Activated CD8-positive, alpha-beta T cell treated with anti-CD3 and anti-CD28 coated beads for 36 hours (primary cell): ENCODE data around the gene TSHZ1. TPM values are rescaled to one million over a fixed set of nuclear protein-coding genes. Genes with fewer than 3 reads are reported as not detected.

Experiments
- ATAC-seq: fragments of 200-7000 bp; cut with Tn5 transposase; one replicate; pipeline ENCODE4 v1.10.0; 2021; ENCODE audit warnings: mild to moderate bottlenecking, moderate library complexity
- CTCF ChIA-PET: fragments of 350-600 bp; sonication (Branson Sonifier 250); formaldehyde crosslinking; loops from one replicate; lab custom pipeline; 2021; ENCODE audit warnings: antibody characterized with exemption; lab: Charles Lee
- POLR2A ChIA-PET: fragments of 350-600 bp; sonication (Branson Sonifier 250); formaldehyde crosslinking; loops from one replicate; lab custom pipeline; 2021; ENCODE audit warnings: antibody characterized with exemption; lab: Charles Lee
- DNase-seq: peaks from one replicate; pipeline ENCODE4 v3.0.0-alpha.2; 2020
- H3K27ac Mint-ChIP-seq: one replicate; pipeline ENCODE4 v1.8.0; 2021; ENCODE audit warnings: mild to moderate bottlenecking, mixed read lengths
- H3K27me3 Mint-ChIP-seq: one replicate; pipeline ENCODE4 v1.8.0; 2021; ENCODE audit warnings: mixed read lengths
- H3K36me3 Mint-ChIP-seq: one replicate; pipeline ENCODE4 v1.8.0; 2021; ENCODE audit warnings: low read depth, mixed read lengths
- H3K4me1 Mint-ChIP-seq: one replicate; pipeline ENCODE4 v1.8.0; 2021; ENCODE audit warnings: low read depth, mixed read lengths
- H3K4me3 Mint-ChIP-seq: one replicate; pipeline ENCODE4 v1.8.0; 2021; ENCODE audit warnings: mild to moderate bottlenecking, moderate library complexity, mixed read lengths
- H3K9me3 Mint-ChIP-seq: one replicate; pipeline ENCODE4 v1.8.0; 2021; ENCODE audit warnings: mixed read lengths
- intact Hi-C: fragments of 100-400 bp; cut with micrococcal nuclease; formaldehyde crosslinking; loops from one replicate; pipeline ENCODE4 v1.10.0; 2022
- total RNA-seq, 2 experiments: library from RNA; stranded (reverse); gene quantifications; one replicate each; pipeline ENCODE4 v1.2.3, GENCODE V29; 2021
- TF ChIP-seq, protein P1 (sequence below): fragments of 200-600 bp; IDR thresholded peaks from one replicate; pipeline ENCODE4 v1.8.0; 2022; ENCODE audit warnings: antibody characterized with exemption, mild to moderate bottlenecking

Gene TSHZ1
- total RNA-seq, 2 experiments from 2014 or later, result 10.8 to 11.0 TPM

GRCh38 chr18:75253043-75253442 is 42.4 kb downstream of the TSHZ1 start:
- peaks cover 65% of the 10 kb centered on the region for H3K4me1 Mint-ChIP-seq
- DNase-seq, result no peak
- CTCF ChIA-PET, result no interaction called here
- POLR2A ChIA-PET, result interaction anchor here (0.7 kb wide), 1 partner anchor 279 kb away, joined by 3 read pairs; no protein-coding TSS in a partner anchor
- H3K9me3 Mint-ChIP-seq, result no peaks in the 10 kb centered on the region
- no peaks in the 10 kb centered on the region for H3K27me3 Mint-ChIP-seq
- no peak overlapping the region for H3K4me3 Mint-ChIP-seq
- H3K36me3 Mint-ChIP-seq, result no peaks in the 10 kb centered on the region
- no peak overlapping the region for H3K27ac Mint-ChIP-seq
- TF ChIP-seq, protein P1, sequence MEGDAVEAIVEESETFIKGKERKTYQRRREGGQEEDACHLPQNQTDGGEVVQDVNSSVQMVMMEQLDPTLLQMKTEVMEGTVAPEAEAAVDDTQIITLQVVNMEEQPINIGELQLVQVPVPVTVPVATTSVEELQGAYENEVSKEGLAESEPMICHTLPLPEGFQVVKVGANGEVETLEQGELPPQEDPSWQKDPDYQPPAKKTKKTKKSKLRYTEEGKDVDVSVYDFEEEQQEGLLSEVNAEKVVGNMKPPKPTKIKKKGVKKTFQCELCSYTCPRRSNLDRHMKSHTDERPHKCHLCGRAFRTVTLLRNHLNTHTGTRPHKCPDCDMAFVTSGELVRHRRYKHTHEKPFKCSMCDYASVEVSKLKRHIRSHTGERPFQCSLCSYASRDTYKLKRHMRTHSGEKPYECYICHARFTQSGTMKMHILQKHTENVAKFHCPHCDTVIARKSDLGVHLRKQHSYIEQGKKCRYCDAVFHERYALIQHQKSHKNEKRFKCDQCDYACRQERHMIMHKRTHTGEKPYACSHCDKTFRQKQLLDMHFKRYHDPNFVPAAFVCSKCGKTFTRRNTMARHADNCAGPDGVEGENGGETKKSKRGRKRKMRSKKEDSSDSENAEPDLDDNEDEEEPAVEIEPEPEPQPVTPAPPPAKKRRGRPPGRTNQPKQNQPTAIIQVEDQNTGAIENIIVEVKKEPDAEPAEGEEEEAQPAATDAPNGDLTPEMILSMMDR, result no peak
- ATAC-seq, result no peak
- intact Hi-C loops, result no loop called here

DNA sequence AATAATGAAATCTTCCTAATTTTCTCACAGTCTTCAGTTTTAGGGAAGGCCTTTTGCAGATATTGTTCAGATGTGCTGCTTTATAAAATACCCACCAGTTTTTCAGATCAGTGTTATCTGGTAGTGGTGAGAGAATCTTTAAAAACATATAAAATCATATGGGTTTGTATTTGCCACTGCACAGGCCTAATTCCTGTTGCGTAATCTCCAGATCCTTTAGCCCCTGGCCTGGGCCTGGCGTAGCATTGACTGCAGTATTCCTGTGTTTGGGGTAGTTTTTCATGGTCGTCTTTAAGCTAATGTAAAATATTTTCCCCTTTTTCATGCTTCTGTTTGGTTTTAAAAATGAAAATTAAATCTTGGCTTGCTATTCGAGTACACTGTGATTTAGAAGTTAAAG is 43.2 kb downstream of the TSHZ1 start:
- CTCF ChIA-PET, result no interaction called here
- Mint-ChIP-seq H3K4me3 (no peak overlapping the region), H3K9me3 (no peaks in the 10 kb centered on the region), H3K4me1 (peaks cover 58% of the 10 kb centered on the region), H3K27ac (no peak overlapping the region), H3K36me3 (no peaks in the 10 kb centered on the region), H3K27me3 (no peaks in the 10 kb centered on the region)
- TF ChIP-seq, protein P1, result no peak
- ATAC-seq (no peak), DNase-seq (no peak)
- POLR2A ChIA-PET, result no interaction called here
- intact Hi-C loops, result no loop called here

GRCh38 chr18:75255094-75255493 is 44.5 kb downstream of the TSHZ1 start:
- no peak for ATAC-seq
- no peak for DNase-seq
- Mint-ChIP-seq H3K27ac (no peak overlapping the region), H3K4me1 (peaks cover 54% of the 10 kb centered on the region), H3K9me3 (no peaks in the 10 kb centered on the region), H3K4me3 (no peak overlapping the region), H3K36me3 (no peaks in the 10 kb centered on the region), H3K27me3 (no peaks in the 10 kb centered on the region)
- ChIA-PET CTCF (interaction anchor here (1.2 kb wide), 1 partner anchor 12 kb away, joined by 3 read pairs; no protein-coding TSS in a partner anchor), POLR2A (interaction anchor here (1.1 kb wide), 1 partner anchor 9 kb away, joined by 3 read pairs; no protein-coding TSS in a partner anchor)
- intact Hi-C loops, result no loop called here
- TF ChIP-seq, protein P1, result no peak

DNA sequence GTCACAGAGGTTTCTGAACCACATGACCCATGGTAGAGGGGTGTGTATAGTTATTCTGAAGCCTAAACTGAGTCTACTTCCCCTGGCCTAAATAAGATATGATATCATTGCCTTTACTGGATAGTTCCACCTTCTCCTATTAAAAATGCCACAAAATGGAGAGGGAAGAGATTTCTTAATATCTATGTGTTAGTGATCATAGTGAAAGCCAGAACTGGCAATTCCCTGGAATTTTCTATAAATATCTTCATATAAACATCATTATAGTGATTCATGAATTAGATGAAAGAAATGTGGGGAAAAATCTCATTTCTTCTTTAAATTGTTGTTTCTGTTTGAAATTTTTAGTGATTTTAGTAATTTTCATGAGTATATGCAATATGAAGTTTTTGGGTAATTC is 45.8 kb downstream of the TSHZ1 start:
- Mint-ChIP-seq H3K27ac (no peak overlapping the region), H3K4me1 (peaks cover 54% of the 10 kb centered on the region)

GRCh38 chr18:75257605-75258004 is 47.0 kb downstream of the TSHZ1 start:
- intact Hi-C loops, result no loop called here
- Mint-ChIP-seq H3K27ac (no peak overlapping the region), H3K4me1 (peaks cover 57% of the 10 kb centered on the region), H3K36me3 (peaks cover 1% of the 10 kb centered on the region), H3K27me3 (no peaks in the 10 kb centered on the region), H3K9me3 (no peaks in the 10 kb centered on the region), H3K4me3 (no peak overlapping the region)
- TF ChIP-seq, protein P1, result no peak
- POLR2A ChIA-PET, result no interaction called here
- CTCF ChIA-PET, result no interaction called here
- ATAC-seq (no peak), DNase-seq (no peak)

More for the DNA sequence above, 45.8 kb downstream of the TSHZ1 start:
- no peak for DNase-seq
- no peaks in the 10 kb centered on the region for H3K27me3 Mint-ChIP-seq
- H3K36me3 Mint-ChIP-seq, result peaks cover 1% of the 10 kb centered on the region
- no peak overlapping the region for H3K4me3 Mint-ChIP-seq
- POLR2A ChIA-PET, result interaction anchor here (1.1 kb wide), 1 partner anchor 10 kb away, joined by 3 read pairs; no protein-coding TSS in a partner anchor
- intact Hi-C loops, result no loop called here
- no peak for ATAC-seq
- CTCF ChIA-PET, result no interaction called here
- TF ChIP-seq, protein P1, result no peak
- no peaks in the 10 kb centered on the region for H3K9me3 Mint-ChIP-seq
